ENCODE results near the gene NRROS.
"Not testable (repeated sequence)": the region's sequence is repeated elsewhere in the genome, so short reads cannot be mapped to it uniquely, and the experiment has no call there.

The NRROS gene

DNA sequence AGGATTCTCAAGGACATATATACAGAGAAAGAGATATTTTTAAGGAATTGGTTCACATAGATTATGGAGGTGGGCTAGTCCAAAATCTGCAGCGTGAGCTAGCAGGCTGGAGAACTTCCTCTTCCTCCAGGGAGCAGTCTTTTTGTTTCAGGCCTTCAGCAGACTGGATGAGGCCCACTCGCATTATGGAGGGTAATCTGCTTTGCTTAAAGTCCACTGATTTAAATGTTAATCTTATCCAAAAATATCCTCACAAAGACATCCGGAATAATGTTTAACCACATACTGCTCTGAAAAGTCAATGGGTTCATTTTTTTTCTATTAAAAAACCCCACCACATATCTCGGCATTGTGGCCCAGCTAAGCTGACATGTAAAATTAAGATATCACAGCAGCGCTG, 22.2 kb upstream of the NRROS start:
- TF ChIP-seq, protein P1, sequence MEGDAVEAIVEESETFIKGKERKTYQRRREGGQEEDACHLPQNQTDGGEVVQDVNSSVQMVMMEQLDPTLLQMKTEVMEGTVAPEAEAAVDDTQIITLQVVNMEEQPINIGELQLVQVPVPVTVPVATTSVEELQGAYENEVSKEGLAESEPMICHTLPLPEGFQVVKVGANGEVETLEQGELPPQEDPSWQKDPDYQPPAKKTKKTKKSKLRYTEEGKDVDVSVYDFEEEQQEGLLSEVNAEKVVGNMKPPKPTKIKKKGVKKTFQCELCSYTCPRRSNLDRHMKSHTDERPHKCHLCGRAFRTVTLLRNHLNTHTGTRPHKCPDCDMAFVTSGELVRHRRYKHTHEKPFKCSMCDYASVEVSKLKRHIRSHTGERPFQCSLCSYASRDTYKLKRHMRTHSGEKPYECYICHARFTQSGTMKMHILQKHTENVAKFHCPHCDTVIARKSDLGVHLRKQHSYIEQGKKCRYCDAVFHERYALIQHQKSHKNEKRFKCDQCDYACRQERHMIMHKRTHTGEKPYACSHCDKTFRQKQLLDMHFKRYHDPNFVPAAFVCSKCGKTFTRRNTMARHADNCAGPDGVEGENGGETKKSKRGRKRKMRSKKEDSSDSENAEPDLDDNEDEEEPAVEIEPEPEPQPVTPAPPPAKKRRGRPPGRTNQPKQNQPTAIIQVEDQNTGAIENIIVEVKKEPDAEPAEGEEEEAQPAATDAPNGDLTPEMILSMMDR (IDR thresholded peaks at IDR 0.05; ENCODE audit: low read depth, low read length), result no peak
- DNase-seq (ENCODE audit: low read depth in 2 of 2), result no peak
- no peak overlapping the region for H3K4me3 ChIP-seq (replicated peaks in 1 of 2; ENCODE audit: low read depth in 2 of 2, low read length in 2 of 2)

DNA sequence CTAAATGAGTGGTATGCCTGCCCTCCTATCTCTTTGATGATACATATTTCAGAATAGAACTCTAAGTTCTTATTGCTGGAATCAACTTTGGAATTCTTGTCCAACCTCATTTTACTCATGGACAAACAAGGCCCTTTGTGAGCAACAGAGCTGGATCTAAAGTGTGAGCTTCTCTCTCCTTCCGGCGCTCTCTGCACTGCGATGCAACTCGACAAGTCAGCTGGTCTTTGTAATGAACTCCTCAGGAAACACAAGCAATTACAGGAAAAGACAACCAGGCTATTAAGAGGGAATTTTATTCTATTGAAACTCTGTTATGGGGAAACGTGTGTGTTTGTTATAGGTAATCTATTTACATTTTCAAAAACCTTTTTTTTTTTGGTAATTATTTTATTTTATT, 20.3 kb upstream of the NRROS start:
- no peak overlapping the region for H3K4me3 ChIP-seq (replicated peaks in 1 of 2; ENCODE audit: low read depth in 2 of 2, low read length in 2 of 2)
- DNase-seq (ENCODE audit: low read depth in 2 of 2), result peak in 1 of 2 donors; percentile 24
- TF ChIP-seq, protein P1 (IDR thresholded peaks at IDR 0.05; ENCODE audit: low read depth, low read length), result no peak

DNA sequence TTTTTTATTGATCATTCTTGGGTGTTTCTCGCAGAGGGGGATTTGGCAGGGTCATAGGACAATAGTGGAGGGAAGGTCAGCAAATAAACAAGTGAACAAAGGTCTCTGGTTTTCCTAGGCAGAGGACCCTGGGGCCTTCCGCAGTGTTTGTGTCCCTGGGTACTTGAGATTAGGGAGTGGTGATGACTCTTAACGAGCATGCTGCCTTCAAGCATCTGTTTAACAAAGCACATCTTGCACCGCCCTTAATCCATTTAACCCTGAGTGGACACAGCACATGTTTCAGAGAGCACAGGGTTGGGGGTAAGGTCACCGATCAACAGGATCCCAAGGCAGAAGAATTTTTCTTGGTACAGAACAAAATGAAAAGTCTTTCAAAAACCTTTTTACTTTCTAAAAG, 19.9 kb upstream of the NRROS start:
- H3K4me3 ChIP-seq (replicated peaks in 1 of 2; ENCODE audit: low read depth in 2 of 2, low read length in 2 of 2); DNase-seq (ENCODE audit: low read depth in 2 of 2): not testable (repeated sequence)

DNA sequence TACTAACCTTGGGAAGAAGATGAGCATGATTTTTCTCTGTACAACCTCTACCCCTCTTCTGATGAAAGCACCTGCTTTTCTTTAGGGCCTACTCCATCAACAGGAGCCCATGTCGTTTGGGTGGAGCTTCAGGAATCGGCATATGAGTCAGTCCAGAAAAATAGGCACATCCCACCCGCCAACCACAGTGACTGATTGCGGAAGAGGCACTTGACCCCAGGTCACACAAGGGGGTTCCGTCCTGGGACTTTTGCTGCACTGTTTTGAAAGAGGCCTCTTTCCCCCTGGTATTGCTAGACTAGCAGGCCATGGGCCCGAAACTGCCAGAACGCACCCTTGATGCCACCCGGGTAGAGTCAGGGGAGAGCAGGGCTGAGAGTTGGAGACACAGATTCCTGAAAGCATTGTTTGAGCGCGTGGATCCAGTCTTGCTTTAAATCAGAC, 19.3 kb upstream of the NRROS start:
- peak; percentile 13 to 26 for DNase-seq (ENCODE audit: low read depth in 2 of 2)

DNA sequence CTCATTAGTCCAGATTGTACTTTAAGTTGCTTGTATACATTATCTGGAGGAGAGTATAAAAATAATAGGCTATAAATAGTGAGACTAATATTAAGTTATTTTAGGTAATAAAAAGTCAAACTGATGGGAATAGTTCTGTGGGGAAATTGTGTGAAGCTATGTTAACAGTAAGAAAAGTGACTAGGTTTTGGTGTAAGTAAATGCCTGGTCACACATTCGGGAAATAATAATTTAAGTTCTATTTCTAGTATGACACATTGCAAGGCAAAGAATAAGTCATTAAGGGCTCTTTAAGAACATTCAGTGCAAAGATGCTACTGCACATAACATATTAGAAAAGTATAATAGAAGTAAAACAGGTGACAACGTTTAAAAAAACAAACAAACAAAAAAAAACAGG, 18.8 kb upstream of the NRROS start:
- H3K4me3 ChIP-seq (replicated peaks in 1 of 2; ENCODE audit: low read depth in 2 of 2, low read length in 2 of 2), result no peak overlapping the region
- no peak for DNase-seq (ENCODE audit: low read depth in 2 of 2)
- TF ChIP-seq, protein P1 (IDR thresholded peaks at IDR 0.05; ENCODE audit: low read depth, low read length), result no peak

More for the DNA sequence above, 19.3 kb upstream of the NRROS start:
- no peak overlapping the region for H3K4me3 ChIP-seq (replicated peaks in 1 of 2; ENCODE audit: low read depth in 2 of 2, low read length in 2 of 2)
- TF ChIP-seq, protein P1 (IDR thresholded peaks at IDR 0.05; ENCODE audit: low read depth, low read length), result no peak

DNA sequence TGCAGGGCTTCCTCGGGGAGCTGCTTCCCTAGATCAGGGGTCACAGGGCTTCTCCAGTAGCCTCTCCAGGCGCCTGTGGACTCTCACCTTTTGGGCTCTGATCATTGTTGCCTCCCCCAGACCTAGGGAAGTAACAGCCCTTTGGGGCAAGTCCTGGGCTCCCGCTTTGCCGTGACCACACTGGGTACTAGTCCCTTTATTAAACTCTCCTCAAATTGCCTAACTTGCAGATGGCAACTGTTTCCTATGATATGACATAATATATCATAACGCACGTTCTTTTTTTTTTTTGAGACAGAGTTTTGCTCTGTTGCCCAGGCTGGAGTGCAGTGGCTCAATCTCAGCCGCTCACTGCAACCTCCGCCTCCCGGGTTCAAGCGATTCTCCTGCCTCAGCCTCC, 17.9 kb upstream of the NRROS start:
- no peak overlapping the region for H3K4me3 ChIP-seq (replicated peaks in 1 of 2; ENCODE audit: low read depth in 2 of 2, low read length in 2 of 2)
- TF ChIP-seq, protein P1 (IDR thresholded peaks at IDR 0.05; ENCODE audit: low read depth, low read length), result no peak
- no peak for DNase-seq (ENCODE audit: low read depth in 2 of 2)

DNA sequence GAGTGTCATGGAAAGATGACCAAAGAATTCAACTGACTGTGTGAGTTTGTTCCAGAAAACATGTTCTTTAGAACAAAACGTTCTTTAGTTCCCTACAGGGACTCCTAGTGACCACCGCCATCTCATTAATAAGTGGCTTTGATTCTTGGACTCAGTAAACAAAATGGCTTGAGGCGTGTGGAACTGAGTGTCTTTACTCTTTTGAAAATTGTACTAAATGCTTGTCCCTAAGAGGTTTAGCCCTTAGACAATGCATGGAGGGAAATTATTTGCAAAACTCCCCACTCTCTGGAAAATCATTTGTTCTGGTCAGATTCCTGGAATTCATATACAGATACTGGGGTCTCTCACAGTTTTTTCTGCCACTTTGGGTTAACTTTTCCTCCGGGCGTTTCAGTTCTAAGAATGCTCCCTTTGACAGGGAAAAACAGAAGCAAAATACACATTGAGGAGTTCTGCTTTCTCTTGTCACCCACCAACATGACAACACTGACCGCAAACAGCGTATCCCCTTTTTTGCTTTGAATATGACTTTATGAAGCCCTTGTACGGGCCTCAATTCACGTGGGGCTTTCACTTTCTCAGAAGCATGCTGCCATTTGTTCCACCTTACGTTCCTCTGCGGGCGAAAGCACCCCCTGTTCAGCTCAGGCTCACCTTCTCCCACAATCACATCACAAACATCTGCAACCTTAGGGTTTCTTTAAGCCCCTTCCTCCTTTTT, 15.3 kb upstream of the NRROS start:
- TF ChIP-seq, protein P1 (IDR thresholded peaks at IDR 0.05; ENCODE audit: low read depth, low read length), result no peak
- DNase-seq (ENCODE audit: low read depth in 2 of 2), result no peak
- H3K4me3 ChIP-seq (replicated peaks in 1 of 2; ENCODE audit: low read depth in 2 of 2, low read length in 2 of 2), result no peak overlapping the region
